Astrocyte (in vitro differentiated cells and primary cell): ENCODE data around the gene TRPV5. TPM values are rescaled to one million over a fixed set of nuclear protein-coding genes. Genes with fewer than 3 reads are reported as not detected.

Experiments
- DNase-seq: peaks from one replicate; pipeline ENCODE4 v3.0.0-alpha.2; 2010; ENCODE audit warnings: low read depth
- FAIRE-seq: peaks from 2 replicates; lab custom pipeline; 2011; peaks lifted over from hg19 to GRCh38; lab: Jason Lieb, UNC
- H2AFZ ChIP-seq: 2 replicates; pipeline ENCODE4 v1.6.0; 2012; ENCODE audit warnings: low read depth, low read length, inconsistent platforms
- H3K27ac ChIP-seq: 2 replicates; pipeline ENCODE4 v1.5.1; 2011; ENCODE audit warnings: low read depth, low read length, inconsistent platforms
- H3K27me3 ChIP-seq: 2 replicates; pipeline ENCODE4 v1.6.0; 2011; ENCODE audit warnings: low read length, inconsistent platforms; ENCODE audit not compliant: insufficient read depth
- H3K36me3 ChIP-seq: 2 replicates; pipeline ENCODE4 v1.5.1; 2011; ENCODE audit warnings: low read length, inconsistent platforms; ENCODE audit not compliant: insufficient read depth
- H3K4me1 ChIP-seq: 2 replicates; pipeline ENCODE4 v1.5.1; 2011; ENCODE audit warnings: low read length, inconsistent platforms; ENCODE audit not compliant: insufficient read depth
- H3K4me2 ChIP-seq: 2 replicates; pipeline ENCODE4 v1.6.0; 2012; ENCODE audit warnings: low read length, inconsistent platforms
- H3K4me3 ChIP-seq: 2 replicates; pipeline ENCODE4 v1.5.1; 2011; ENCODE audit warnings: low read depth, mild to moderate bottlenecking, low read length, inconsistent platforms; ENCODE audit not compliant: insufficient read depth
- H3K79me2 ChIP-seq: 2 replicates; pipeline ENCODE4 v1.6.0; 2012; ENCODE audit warnings: mild to moderate bottlenecking, low read length, inconsistent platforms; ENCODE audit not compliant: insufficient read depth
- H3K9ac ChIP-seq: 2 replicates; pipeline ENCODE4 v1.6.0; 2012; ENCODE audit warnings: mild to moderate bottlenecking, low read length, inconsistent platforms
- H3K9me3 ChIP-seq: 2 replicates; pipeline ENCODE4 v1.5.1; 2012; ENCODE audit warnings: low read depth, mild to moderate bottlenecking, low read length, inconsistent platforms; ENCODE audit not compliant: insufficient read depth
- H4K20me1 ChIP-seq: 2 replicates; pipeline ENCODE4 v1.6.0; 2012; ENCODE audit warnings: low read length, inconsistent platforms; ENCODE audit not compliant: insufficient read depth
- H3K27ac Mint-ChIP-seq: one replicate; pipeline ENCODE4 v1.8.0; 2021; ENCODE audit warnings: mild to moderate bottlenecking, mixed read lengths; ENCODE audit not compliant: unreplicated experiment
- H3K27me3 Mint-ChIP-seq: one replicate; pipeline ENCODE4 v1.8.0; 2021; ENCODE audit warnings: low read depth, mixed read lengths; ENCODE audit not compliant: unreplicated experiment
- H3K36me3 Mint-ChIP-seq: one replicate; pipeline ENCODE4 v1.8.0; 2021; ENCODE audit warnings: low read depth, mixed read lengths; ENCODE audit not compliant: unreplicated experiment
- H3K4me1 Mint-ChIP-seq: one replicate; pipeline ENCODE4 v1.8.0; 2021; ENCODE audit warnings: low read depth, mixed read lengths; ENCODE audit not compliant: unreplicated experiment
- H3K4me3 Mint-ChIP-seq: one replicate; pipeline ENCODE4 v1.8.0; 2021; ENCODE audit warnings: mild to moderate bottlenecking, moderate library complexity, mixed read lengths; ENCODE audit not compliant: unreplicated experiment
- H3K9me3 Mint-ChIP-seq: one replicate; pipeline ENCODE4 v1.8.0; 2021; ENCODE audit warnings: mild to moderate bottlenecking, mixed read lengths; ENCODE audit not compliant: unreplicated experiment
- EZH2 ChIP-seq: IDR thresholded peaks from 2 replicates; pipeline ENCODE4 v1.6.1; 2012; ENCODE audit warnings: mild to moderate bottlenecking, low read length, inconsistent platforms; ENCODE audit not compliant: insufficient read depth
- total RNA-seq: library from RNA; stranded (reverse); gene quantifications from 2 replicates; pipeline ENCODE4 v1.2.1, GENCODE V29; 2021
- TF ChIP-seq, protein P1 (sequence below): IDR thresholded peaks from 2 replicates; pipeline ENCODE4 v1.5.1; 2011; ENCODE audit warnings: low read depth, mild to moderate bottlenecking, inconsistent platforms, low read length, moderate library complexity; ENCODE audit not compliant: insufficient read depth

The TRPV5 gene
- total RNA-seq, 1 donor from 2014 or later, result not detected

GRCh38 chr7:142919656-142920055 lies 13.9 kb downstream of the TRPV5 start:
- no peak for DNase-seq
- Mint-ChIP-seq H3K4me3 (no peak overlapping the region), H3K27ac (no peak overlapping the region), H3K9me3 (no peaks in the 10 kb centered on the region), H3K4me1 (no peaks in the 10 kb centered on the region), H3K27me3 (peaks cover 22% of the 10 kb centered on the region), H3K36me3 (no peaks in the 10 kb centered on the region)
- Histone ChIP-seq H3K79me2 (no peaks in the 10 kb centered on the region), H3K4me1 (no peaks in the 10 kb centered on the region), H3K4me3 (no peak overlapping the region), H2AFZ (no peak overlapping the region), H4K20me1 (no peaks in the 10 kb centered on the region), H3K27ac (no peak overlapping the region), H3K9ac (no peak overlapping the region), H3K4me2 (no peak overlapping the region), H3K9me3 (no peaks in the 10 kb centered on the region), H3K27me3 (no peaks in the 10 kb centered on the region), H3K36me3 (no peaks in the 10 kb centered on the region)
- no peak for FAIRE-seq
- TF ChIP-seq, protein P1, sequence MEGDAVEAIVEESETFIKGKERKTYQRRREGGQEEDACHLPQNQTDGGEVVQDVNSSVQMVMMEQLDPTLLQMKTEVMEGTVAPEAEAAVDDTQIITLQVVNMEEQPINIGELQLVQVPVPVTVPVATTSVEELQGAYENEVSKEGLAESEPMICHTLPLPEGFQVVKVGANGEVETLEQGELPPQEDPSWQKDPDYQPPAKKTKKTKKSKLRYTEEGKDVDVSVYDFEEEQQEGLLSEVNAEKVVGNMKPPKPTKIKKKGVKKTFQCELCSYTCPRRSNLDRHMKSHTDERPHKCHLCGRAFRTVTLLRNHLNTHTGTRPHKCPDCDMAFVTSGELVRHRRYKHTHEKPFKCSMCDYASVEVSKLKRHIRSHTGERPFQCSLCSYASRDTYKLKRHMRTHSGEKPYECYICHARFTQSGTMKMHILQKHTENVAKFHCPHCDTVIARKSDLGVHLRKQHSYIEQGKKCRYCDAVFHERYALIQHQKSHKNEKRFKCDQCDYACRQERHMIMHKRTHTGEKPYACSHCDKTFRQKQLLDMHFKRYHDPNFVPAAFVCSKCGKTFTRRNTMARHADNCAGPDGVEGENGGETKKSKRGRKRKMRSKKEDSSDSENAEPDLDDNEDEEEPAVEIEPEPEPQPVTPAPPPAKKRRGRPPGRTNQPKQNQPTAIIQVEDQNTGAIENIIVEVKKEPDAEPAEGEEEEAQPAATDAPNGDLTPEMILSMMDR, result no peak
- TF ChIP-seq EZH2, result no peak

DNA sequence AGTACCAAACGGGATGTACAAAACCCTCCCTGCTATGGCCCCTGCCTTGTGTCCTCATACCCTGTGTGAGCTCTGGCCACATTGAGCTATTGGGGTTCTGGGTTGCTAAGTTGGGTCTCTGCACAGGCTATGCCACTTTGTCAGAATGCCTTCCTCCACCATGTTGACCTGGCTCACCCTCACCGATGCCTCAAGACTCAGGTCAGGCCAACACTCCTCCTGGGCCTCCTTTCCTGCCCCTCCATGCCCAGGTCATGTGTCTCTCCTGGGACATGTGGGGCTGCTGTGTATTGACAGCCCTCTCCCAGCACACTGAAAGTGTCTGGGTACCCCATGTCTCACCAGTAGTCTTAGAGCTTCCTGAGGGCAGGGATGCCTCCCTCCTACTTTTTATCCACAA lies 14.6 kb downstream of the TRPV5 start:
- Histone ChIP-seq H3K79me2 (no peaks in the 10 kb centered on the region), H3K4me3 (no peak overlapping the region), H4K20me1 (no peaks in the 10 kb centered on the region), H3K27me3 (no peaks in the 10 kb centered on the region), H3K9ac (no peak overlapping the region), H3K9me3 (no peaks in the 10 kb centered on the region), H2AFZ (no peak overlapping the region), H3K27ac (no peak overlapping the region), H3K4me2 (no peak overlapping the region), H3K36me3 (no peaks in the 10 kb centered on the region), H3K4me1 (no peaks in the 10 kb centered on the region)
- Mint-ChIP-seq H3K9me3 (no peaks in the 10 kb centered on the region), H3K36me3 (no peaks in the 10 kb centered on the region), H3K4me3 (no peak overlapping the region), H3K4me1 (no peaks in the 10 kb centered on the region), H3K27ac (no peak overlapping the region), H3K27me3 (peaks cover 21% of the 10 kb centered on the region)
- FAIRE-seq, result no peak
- no peak for DNase-seq
- TF ChIP-seq, protein P1, result no peak
- no peak for TF ChIP-seq EZH2

- no peaks in the 10 kb centered on the region for H3K9me3 Mint-ChIP-seq
- peaks cover 14% of the 10 kb centered on the region for H3K27me3 Mint-ChIP-seq
- DNase-seq, result no peak
These were observed 16.1 kb downstream of the TRPV5 start for GRCh38 chr7:142917447-142917846.

More at GRCh38 chr7:142917447-142917846, 16.1 kb downstream of the TRPV5 start:
- H3K27me3 ChIP-seq, result no peaks in the 10 kb centered on the region
- Mint-ChIP-seq H3K27ac (no peak overlapping the region), H3K4me1 (peaks cover 1% of the 10 kb centered on the region), H3K36me3 (no peaks in the 10 kb centered on the region), H3K4me3 (no peak overlapping the region)
- H2AFZ ChIP-seq, result no peak overlapping the region
- no peak for TF ChIP-seq EZH2
- TF ChIP-seq, protein P1, result no peak
- no peaks in the 10 kb centered on the region for H3K9me3 ChIP-seq
- no peak overlapping the region for H3K4me3 ChIP-seq
- H3K79me2 ChIP-seq, result no peaks in the 10 kb centered on the region
- FAIRE-seq, result no peak
- no peaks in the 10 kb centered on the region for H4K20me1 ChIP-seq
- no peak overlapping the region for H3K9ac ChIP-seq
- no peaks in the 10 kb centered on the region for H3K36me3 ChIP-seq
- no peak overlapping the region for H3K4me2 ChIP-seq
- no peaks in the 10 kb centered on the region for H3K4me1 ChIP-seq
- H3K27ac ChIP-seq, result no peak overlapping the region
